Spleen (tissue), 7 donors: ENCODE data around the gene NAT10.

ENCODE experiments used
- POLR2A ChIP-seq, 3 donors: fragments of 450-650 bp; IDR thresholded peaks; one replicate each; pipeline ENCODE4 v1.5.1; 2017; ENCODE audit warnings: antibody characterized with exemption in 3 of 3, mild to moderate bottlenecking in 1 of 3
- POLR2AphosphoS5 ChIP-seq, 3 donors: sonication (generic); formaldehyde crosslinking; IDR thresholded peaks; one replicate each; pipeline ENCODE4 v1.5.1; 2017; ENCODE audit warnings: antibody characterized with exemption in 3 of 3
- TF ChIP-seq, protein P1 (sequence below), 11 experiments: fragments of 200-600 bp in 7 of 11; fragments of 450-650 bp in 4 of 11; sonication (generic) in 4 of 11; IDR thresholded peaks in 8 of 11; conservative IDR thresholded peaks in 3 of 11; 1 replicate in 7 of 11; 2 replicates in 4 of 11; pipeline versions ENCODE4 v1.4.0 to v1.8.0; 2016 to 2021; ENCODE audit warnings: antibody characterized with exemption in 11 of 11, inconsistent platforms in 4 of 11, mild to moderate bottlenecking in 1 of 11
- donor health status: DM: no; HTN: no; CAD: no; lungs with moderate emphysema.
- donor health status: DM: no; HTN: no; CAD: no.
- donor health status: DM: no; HTN: no; CAD: no.

DNA sequence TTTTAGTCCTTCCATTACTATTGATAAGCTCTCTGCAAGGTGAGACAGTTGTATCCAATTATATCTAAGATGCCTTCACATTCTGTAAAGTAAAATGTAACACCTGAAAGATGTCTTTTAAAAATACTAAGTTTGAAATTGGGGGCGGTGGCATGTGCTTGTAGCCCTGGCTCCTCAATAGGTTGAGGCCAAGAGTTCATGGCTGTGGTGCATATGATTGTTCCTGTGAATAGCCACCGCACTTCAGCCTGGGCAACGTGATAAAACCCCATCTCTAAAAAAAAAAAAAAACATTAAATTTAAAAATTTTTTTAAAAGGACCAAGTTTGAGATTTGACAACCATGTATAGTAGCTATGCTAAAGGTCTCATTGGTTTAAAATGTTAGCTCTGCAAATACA, 33.4 kb upstream of the NAT10 start:
- TF ChIP-seq, protein P1, sequence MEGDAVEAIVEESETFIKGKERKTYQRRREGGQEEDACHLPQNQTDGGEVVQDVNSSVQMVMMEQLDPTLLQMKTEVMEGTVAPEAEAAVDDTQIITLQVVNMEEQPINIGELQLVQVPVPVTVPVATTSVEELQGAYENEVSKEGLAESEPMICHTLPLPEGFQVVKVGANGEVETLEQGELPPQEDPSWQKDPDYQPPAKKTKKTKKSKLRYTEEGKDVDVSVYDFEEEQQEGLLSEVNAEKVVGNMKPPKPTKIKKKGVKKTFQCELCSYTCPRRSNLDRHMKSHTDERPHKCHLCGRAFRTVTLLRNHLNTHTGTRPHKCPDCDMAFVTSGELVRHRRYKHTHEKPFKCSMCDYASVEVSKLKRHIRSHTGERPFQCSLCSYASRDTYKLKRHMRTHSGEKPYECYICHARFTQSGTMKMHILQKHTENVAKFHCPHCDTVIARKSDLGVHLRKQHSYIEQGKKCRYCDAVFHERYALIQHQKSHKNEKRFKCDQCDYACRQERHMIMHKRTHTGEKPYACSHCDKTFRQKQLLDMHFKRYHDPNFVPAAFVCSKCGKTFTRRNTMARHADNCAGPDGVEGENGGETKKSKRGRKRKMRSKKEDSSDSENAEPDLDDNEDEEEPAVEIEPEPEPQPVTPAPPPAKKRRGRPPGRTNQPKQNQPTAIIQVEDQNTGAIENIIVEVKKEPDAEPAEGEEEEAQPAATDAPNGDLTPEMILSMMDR (IDR thresholded peaks at IDR 0.05 in 8 of 11, conservative IDR thresholded peaks at IDR 0.05 in 3 of 11), result no peak
- TF ChIP-seq POLR2AphosphoS5 (IDR thresholded peaks at IDR 0.05) (no peak), POLR2A (IDR thresholded peaks at IDR 0.05) (no peak)
